Astrocyte (in vitro differentiated cells and primary cell): Measurements from ENCODE around the gene ALK.

Experiments
- CTCF ChIP-seq: IDR thresholded peaks from 2 replicates; pipeline ENCODE4 v1.5.1; 2011; ENCODE audit warnings: low read depth, mild to moderate bottlenecking, inconsistent platforms, low read length, moderate library complexity; ENCODE audit not compliant: insufficient read depth
- EZH2 ChIP-seq: IDR thresholded peaks from 2 replicates; pipeline ENCODE4 v1.6.1; 2012; ENCODE audit warnings: mild to moderate bottlenecking, low read length, inconsistent platforms; ENCODE audit not compliant: insufficient read depth

GRCh38 chr2:29617351-29617750 lies 304.0 kb downstream of the ALK start:
- TF ChIP-seq CTCF (no peak), EZH2 (no peak)
